A172 (cell line): ENCODE results near the gene ZNF740. TPM values are rescaled to one million over a fixed set of nuclear protein-coding genes. Genes with fewer than 3 reads are reported as not detected.
"Not testable (repeated sequence)": the region's sequence is repeated elsewhere in the genome, so short reads cannot be mapped to it uniquely, and the experiment has no call there.

ENCODE experiments used
- DNase-seq: peaks from one replicate; pipeline ENCODE4 v3.0.0-alpha.2; 2015; ENCODE audit warnings: low spot score
- total RNA-seq: library from RNA; depleted of rRNA; stranded (reverse); fragments of >200 nt; shearing (Covaris generic); gene quantifications from 2 replicates; pipeline ENCODE4 v1.2.3, GENCODE V29; 2014

ZNF740 gene
- total RNA-seq, 1 experiment from 2014 or later = 3.0 TPM

DNA sequence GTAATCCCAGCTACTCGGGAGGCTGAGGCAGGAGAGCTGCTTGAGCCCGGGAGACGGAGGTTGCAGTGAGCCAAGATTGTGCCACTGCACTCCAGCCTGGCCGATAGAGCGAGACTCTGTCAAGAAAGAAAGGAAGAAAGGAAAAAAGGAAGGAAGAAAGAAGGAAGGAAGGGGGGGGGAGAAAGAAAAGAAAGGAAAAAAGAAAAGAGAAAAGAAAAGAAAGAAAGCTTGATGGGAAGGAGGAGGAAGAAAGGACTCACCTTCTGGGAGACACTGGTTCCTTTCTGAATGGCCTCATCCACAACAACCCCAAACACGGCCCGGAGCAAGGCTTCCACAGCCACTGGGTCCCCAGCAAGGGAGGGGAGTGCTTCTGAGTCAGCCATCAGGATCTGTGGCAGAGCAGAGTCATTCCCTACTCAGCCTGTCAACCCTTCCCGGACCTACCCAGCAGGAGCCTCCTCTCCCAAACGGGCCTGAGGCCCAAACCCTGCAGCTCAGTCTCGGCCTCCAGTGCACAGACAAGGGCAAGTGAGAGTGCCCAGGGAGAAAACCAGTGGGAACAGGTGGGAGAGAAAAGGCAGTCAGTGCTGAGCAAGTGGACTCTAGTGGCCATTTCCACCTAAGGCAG lies 7.3 kb upstream of the ZNF740 start:
- peak; percentile 29 for DNase-seq

- peak; percentile 36 for DNase-seq
Observed at GRCh38 chr12:53174881-53175491, 5.5 kb upstream of the ZNF740 start.

- no peak for DNase-seq
Observed at GRCh38 chr12:53176750-53177149, 3.8 kb upstream of the ZNF740 start.

DNA sequence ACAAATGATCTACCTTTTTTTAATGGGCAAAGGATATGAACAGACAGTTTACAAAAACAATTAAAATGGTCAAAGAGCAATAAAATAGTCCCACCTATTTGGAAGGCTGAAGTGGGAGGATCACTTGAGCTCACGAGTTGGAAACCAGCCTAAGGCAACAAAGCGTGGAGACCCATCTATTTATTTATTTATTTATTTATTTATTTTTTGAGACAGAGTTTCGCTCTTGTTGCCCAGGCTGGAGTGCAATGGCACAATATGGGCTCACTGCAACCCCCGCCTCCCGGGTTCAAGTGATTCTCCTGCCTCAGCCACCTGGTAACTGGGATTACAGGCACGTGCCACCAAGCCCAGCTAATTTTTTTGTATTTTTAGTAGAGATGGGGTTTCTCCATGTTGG lies 3.1 kb upstream of the ZNF740 start:
- not testable (repeated sequence) for DNase-seq

DNA sequence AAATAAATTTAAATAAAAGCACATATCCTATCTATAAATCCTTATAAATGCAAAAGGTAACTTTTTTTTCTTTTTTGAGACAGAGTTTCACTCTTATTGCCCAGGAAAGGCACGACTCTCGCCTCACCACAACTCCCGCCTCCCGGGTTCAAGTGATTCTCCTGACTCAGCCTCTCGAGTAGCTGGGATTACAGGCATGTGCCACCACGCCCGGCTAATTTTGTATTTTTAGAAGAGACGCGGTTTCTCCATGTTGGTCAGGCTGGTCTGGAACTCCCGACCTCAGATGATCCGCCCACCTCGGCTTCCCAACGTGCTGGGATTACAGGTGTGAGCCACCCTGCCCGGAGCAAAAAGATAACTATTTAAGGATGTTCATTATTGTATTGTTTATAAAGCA lies 1.7 kb upstream of the ZNF740 start:
- DNase-seq = not testable (repeated sequence)

- no peak for DNase-seq
Observed at GRCh38 chr12:53179687-53180219, 769 bp upstream of the ZNF740 start.

- DNase-seq = peak; percentile 57
Observed at GRCh38 chr12:53180931-53181645, 566 bp downstream of the ZNF740 start.

GRCh38 chr12:53181935-53182334 lies 1.4 kb downstream of the ZNF740 start:
- DNase-seq = no peak

DNA sequence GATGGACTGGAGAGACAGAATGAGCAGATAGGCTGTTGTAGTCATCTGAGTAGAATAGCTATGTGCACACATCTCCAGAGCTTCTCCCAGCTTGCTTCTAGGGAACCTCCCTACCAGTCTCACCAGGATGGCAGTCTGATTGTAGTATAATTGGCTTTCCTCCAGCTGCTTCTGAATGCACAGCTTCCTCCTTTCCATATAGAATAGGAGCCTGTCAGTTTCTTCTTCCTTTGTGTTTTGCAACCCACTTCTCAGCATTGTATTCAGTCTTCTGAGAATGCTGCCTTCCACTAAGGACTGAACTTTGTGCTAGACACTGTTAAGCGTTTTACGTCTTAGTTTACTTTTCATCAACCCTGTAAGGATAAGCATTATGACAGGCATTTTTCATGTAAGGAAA lies 2.4 kb downstream of the ZNF740 start:
- DNase-seq = no peak

DNA sequence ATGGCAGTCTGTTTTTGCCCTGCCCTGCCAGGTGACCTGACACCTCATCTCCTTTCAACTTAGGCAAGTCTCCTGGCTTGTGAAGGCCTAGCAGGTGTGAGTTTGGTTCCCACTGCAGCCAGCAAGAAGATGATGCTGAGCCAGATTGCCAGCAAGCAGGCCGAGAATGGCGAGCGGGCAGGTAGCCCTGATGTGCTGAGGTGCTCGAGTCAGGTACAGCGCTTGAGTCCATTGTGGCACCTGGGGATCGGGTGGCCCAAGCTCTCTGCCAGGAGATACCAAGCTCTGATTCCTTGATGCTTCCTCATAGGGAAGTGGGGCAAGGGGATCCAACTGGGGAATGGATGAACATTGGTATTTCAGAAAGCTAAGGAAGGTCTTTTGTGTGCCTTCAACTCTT lies 4.3 kb downstream of the ZNF740 start:
- DNase-seq = no peak

GRCh38 chr12:53185582-53186153 lies 5.1 kb downstream of the ZNF740 start:
- no peak for DNase-seq

DNA sequence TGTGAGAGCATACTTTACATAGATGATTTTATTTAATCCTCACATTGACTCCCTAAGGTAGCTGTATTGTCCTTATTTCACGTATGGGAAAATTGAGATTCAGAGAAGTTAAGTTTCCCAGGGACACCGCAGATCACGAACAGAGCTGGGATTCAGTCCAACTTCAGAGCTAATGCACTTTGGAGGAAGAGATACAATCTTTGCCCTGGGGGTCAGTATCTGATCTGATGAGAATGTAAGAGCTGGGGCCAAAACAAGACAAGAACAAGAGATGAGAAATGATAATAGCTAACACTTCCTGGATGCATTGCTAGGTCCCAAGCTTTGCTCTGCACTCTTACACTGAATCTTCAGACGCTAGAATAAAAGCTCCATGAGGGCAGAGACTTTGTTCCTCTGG lies 6.2 kb downstream of the ZNF740 start:
- no peak for DNase-seq

DNA sequence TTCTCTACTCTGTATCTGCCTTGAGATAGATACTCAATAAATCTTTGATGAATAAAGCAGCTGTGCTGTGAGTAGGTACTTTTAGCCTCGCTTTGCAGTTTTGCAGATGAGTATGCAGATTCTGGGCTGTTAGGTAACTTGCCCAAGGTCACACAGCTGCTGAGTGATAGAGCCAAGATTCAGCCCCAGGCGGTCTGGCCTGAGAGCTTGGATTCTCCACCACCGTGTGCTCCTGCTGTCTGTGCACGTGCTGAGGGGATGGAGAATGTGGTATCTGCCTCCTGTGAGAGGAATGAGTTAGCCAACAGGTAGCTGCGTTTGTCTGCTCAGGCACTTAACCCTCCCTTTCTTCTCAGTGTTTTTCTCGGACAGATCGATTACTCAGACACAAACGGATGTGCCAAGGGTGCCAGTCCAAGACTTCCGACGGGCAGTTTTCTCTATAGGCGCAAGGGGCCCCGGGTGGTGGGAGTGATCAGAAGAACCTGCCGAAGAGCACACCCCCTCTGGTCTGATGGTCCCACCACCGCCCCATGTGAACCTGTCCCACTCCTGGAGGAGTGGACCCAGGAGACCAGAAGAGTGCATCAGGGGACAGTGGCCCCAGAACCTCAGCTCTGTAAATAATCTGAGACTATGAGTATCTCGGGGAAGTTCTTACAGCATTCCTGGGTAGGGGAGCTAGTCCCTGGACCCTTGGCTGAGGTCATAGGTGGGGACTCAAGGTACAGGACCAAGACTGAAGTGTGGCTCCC lies 6.8 kb downstream of the ZNF740 start:
- no peak for DNase-seq

DNA sequence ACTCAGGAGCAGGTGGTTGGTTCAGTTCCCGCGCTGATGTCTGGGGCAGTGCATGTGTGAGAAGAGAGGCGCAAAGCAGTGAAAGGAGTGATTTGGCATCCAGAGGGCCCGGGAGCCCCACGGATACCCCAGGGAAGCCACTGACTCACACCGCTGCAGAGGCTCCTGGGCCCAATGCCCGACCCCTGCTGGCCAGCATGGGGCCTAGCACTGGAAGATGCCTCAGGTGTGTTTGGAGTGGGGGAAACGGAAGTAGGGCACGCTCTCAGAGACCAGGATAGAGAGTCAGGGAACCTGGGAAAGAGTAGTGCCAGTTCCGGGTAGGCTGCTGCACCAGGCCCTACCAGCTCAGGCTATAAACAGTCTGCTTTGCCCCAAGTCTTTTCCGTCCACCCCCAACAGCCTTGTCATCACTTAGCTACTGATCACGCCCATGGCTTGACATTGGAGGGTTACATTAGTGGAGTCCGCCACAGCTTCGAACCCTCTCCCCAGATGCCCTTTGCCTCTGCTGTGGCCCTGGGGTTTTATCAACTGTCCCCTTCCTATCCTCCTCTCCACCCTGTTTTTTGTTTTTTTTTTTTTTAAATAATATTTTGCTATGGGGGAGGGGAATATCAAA lies 9.7 kb downstream of the ZNF740 start:
- DNase-seq = peak; percentile 35

DNA sequence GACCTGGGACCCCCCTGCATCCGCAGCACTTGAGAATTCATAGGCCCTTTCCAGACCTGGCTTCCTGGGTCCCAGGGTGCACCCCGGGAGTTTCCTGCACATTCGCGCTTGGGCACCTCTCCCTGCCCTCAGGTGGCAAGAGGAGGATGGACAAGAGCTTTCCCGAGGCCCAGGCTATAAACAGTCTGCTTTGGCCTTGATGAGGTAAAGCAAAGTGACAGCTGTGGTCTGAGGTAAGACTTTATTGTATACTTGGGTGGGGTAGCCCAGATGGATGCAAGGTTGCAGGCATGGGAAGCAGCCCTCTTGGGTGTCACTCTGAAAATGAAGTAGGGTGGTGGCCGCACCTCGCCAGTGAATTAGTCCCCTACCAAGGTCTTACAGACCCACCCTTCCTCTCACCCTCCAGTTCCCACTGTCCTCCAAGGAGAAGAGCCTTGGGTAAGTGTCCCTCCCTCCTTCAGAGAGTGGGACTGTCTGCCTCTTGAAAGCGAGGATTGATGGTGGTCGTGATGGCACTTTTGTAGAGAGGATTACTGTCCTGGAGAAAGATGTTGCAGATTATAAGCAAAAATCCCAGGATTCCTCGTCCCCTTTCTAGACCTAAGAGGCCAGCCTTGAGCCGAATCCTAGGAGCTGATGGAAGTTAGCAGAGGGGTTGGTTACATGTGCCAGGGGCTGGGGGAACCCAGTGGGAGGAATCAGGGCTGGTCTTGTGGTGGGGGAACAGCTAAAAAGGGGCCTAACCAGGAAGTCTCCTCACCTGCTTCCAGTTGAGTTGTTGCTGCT lies 10.8 kb downstream of the ZNF740 start:
- no peak for DNase-seq

- DNase-seq = no peak
Observed at GRCh38 chr12:53191885-53192530, 11.5 kb downstream of the ZNF740 start.

- no peak for DNase-seq
Observed at GRCh38 chr12:53192531-53193021, 12.1 kb downstream of the ZNF740 start.

DNA sequence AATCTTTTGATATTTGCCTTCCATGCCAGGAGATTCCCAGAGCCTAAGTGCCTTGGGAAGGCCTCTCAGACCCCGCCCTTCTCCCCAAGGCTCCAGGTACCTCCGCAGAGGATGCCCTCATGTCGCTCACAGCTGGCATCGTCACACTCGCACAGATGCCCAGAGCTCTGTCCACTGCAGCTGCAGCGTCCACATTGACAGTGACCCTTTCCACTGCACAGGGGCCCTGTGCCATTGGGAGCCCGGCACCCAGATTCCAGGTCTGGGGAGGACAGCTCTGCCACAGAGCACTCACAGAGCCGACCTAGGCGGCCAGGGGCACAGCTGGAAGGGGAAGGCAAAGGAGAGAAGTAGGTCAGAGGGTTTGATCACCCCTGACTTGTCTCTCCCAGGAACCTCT lies 12.5 kb downstream of the ZNF740 start:
- no peak for DNase-seq

DNA sequence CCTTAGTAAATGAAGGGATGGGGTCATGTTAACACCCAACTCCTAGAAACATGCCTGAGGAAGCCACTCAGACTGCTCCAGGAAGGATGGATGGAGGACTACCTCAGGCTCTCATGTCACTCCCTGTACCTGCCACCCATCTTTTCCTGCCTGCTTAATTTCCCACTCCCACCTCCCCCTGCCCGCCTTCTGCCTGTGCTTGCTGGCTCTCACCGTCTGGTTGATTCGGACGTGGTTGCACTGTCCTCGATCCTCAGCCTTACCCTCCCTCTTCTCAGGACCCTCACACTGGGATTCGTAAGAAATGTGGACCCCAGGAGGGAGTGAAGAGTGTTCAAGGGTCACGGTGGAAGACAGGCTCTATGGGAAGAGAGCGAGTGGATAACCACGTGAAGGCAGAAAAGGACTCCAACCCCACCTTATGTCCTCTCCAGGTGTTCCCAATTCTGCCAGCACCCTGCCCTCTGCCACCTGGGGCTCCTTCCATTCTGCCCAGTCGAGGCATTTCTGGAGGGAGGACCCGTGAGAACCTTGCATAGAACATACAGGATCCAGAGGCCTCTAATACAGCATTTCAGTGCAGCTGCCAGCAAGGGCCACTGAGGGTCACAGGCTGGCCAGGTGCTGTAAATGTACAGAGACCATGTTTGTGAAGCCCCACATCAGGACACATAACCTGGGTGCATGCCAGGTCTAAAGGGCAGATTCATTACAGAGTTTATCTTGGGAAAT lies 13.6 kb downstream of the ZNF740 start:
- DNase-seq = no peak
